K562 (cell line): ENCODE data around the gene KCND2. TPM values are rescaled to one million over a fixed set of nuclear protein-coding genes. Genes with fewer than 3 reads are reported as not detected.

Experiments
- ATAC-seq: fragments of 200-7000 bp; cut with Tn5 transposase; 3 replicates; pipeline ENCODE4 v1.9.1; 2020; ENCODE audit warnings: moderate library complexity
- BruUV-seq: library from RNA; stranded (reverse); fragments of 400-500 nt; replicated peaks from 2 replicates; lab custom pipeline; 2021; lab: Mats Ljungman, UMichigan
- CTCF ChIA-PET: fragments of 300-600 bp; formaldehyde crosslinking; extraction: SDS; loops from one replicate; lab custom pipeline; 2021; ENCODE audit warnings: low intra/inter-chr PET ratio; lab: Yijun Ruan, JAX
- POLR2A ChIA-PET: fragments of 300-600, 350-650 bp; sonication (Branson Sonifier 250); formaldehyde crosslinking; extraction: SDS; loops from one replicate; lab custom pipeline; 2021; ENCODE audit warnings: antibody characterized with exemption, inconsistent platforms; lab: Yijun Ruan, JAX
- DNase-seq, 4 experiments: peaks; one replicate each; pipeline versions ENCODE4 v3.0.0 to v3.0.0-alpha.2; 2011 to 2018; ENCODE audit warnings: low spot score in 3 of 4, mixed read lengths in 3 of 4; ENCODE audit errors: extremely low read depth in 1 of 4
- FAIRE-seq: peaks from 2 replicates; lab custom pipeline; 2011; peaks lifted over from hg19 to GRCh38; lab: Jason Lieb, UNC
- H2AFZ ChIP-seq: 2 replicates; pipeline ENCODE4 v1.6.0; 2011; ENCODE audit warnings: low read depth, low read length, control low read depth, inconsistent platforms
- H3K27ac ChIP-seq: fragments of 200-600 bp; 3 replicates; pipeline ENCODE4 v1.8.0; 2011; ENCODE audit warnings: low read depth, mild to moderate bottlenecking, control low read depth, inconsistent platforms, low read length, moderate library complexity, mixed read lengths; ENCODE audit errors: extremely low read depth
- H3K27me3 ChIP-seq, 2 experiments: fragments of 300-600 bp in 1 of 2; 2 replicates in 1 of 2; 3 replicates in 1 of 2; pipeline versions ENCODE4 v1.6.0 to v1.8.0; 2011; ENCODE audit warnings: inconsistent platforms in 2 of 2, low read length in 2 of 2, mild to moderate bottlenecking in 1 of 2, mixed read lengths in 1 of 2, moderate library complexity in 1 of 2; ENCODE audit not compliant: control insufficient read depth in 2 of 2, insufficient read depth in 2 of 2
- H3K36me3 ChIP-seq: fragments of 300-600 bp; 3 replicates; pipeline ENCODE4 v1.8.0; 2011; ENCODE audit warnings: mild to moderate bottlenecking, low read length, inconsistent platforms; ENCODE audit not compliant: control insufficient read depth, insufficient read depth
- H3K4me1 ChIP-seq, 2 experiments: fragments of 200-600 bp in 1 of 2; replicated peaks in 1 of 2; 2 replicates in 1 of 2; 3 replicates in 1 of 2; pipeline versions ENCODE4 v1.5.1 to v1.8.0; 2011; ENCODE audit warnings: inconsistent platforms in 2 of 2, low read length in 2 of 2, mild to moderate bottlenecking in 1 of 2, mixed read lengths in 1 of 2, moderate library complexity in 1 of 2; ENCODE audit not compliant: control insufficient read depth in 2 of 2, insufficient read depth in 2 of 2
- H3K4me2 ChIP-seq: 2 replicates; pipeline ENCODE4 v1.6.1; 2011; ENCODE audit warnings: low read length, control low read depth, inconsistent platforms, mixed read lengths; ENCODE audit not compliant: insufficient read depth
- H3K4me3 ChIP-seq: fragments of 200-600 bp; sonication (generic), shearing (Covaris generic); 2 replicates; pipeline ENCODE4 v1.5.1; 2016; ENCODE audit warnings: control low read depth, inconsistent platforms
- H3K79me2 ChIP-seq: fragments of 200-600 bp; 3 replicates; pipeline ENCODE4 v1.8.0; 2011; ENCODE audit warnings: low read length, inconsistent platforms; ENCODE audit not compliant: control insufficient read depth, insufficient read depth
- H3K9ac ChIP-seq, 2 experiments: 2 replicates each; pipeline versions ENCODE4 v1.6.0 to v1.6.1; 2011; ENCODE audit warnings: low read depth in 2 of 2, low read length in 2 of 2, control low read depth in 1 of 2, inconsistent platforms in 1 of 2, mild to moderate bottlenecking in 1 of 2, mixed read lengths in 1 of 2; ENCODE audit not compliant: insufficient read depth in 1 of 2
- H3K9me1 ChIP-seq: one replicate; pipeline ENCODE4 v1.6.0; 2011; ENCODE audit warnings: inconsistent platforms, mild to moderate bottlenecking, low read length, moderate library complexity; ENCODE audit not compliant: control insufficient read depth, insufficient read depth
- H3K9me3 ChIP-seq: replicated peaks from 2 replicates; pipeline ENCODE4 v1.5.1; 2011; ENCODE audit warnings: low read depth, low read length, inconsistent platforms; ENCODE audit not compliant: control insufficient read depth, insufficient read depth
- H4K20me1 ChIP-seq: replicated peaks from 2 replicates; pipeline ENCODE4 v1.6.1; 2011; ENCODE audit warnings: low read length, inconsistent platforms, mixed read lengths; ENCODE audit not compliant: control insufficient read depth, insufficient read depth
- ARID1B ChIP-seq: fragments of 450-650 bp; IDR thresholded peaks from 2 replicates; pipeline ENCODE4 v1.6.1; 2016; ENCODE audit warnings: antibody characterized with exemption, mild to moderate bottlenecking, inconsistent platforms
- BRD9 ChIP-seq: fragments of 450-650 bp; IDR thresholded peaks from 2 replicates; pipeline ENCODE4 v1.6.1; 2018; ENCODE audit warnings: low read depth; ENCODE audit not compliant: partially characterized antibody
- FOXK2 ChIP-seq, 2 experiments: fragments of 450-650 bp; IDR thresholded peaks in 1 of 2; conservative IDR thresholded peaks in 1 of 2; 2 replicates each; pipeline ENCODE4 v1.6.1; 2016; ENCODE audit warnings: low read depth in 2 of 2, mild to moderate bottlenecking in 1 of 2
- GTF2F1 ChIP-seq: IDR thresholded peaks from 2 replicates; pipeline ENCODE4 v1.6.1; 2011; ENCODE audit warnings: low read depth, low read length, improper control_type of control experiment
- JUNB ChIP-seq: fragments of 450-650 bp; formaldehyde crosslinking; conservative IDR thresholded peaks from 2 replicates; pipeline ENCODE4 v1.4.0; 2020; ENCODE audit warnings: mild to moderate bottlenecking
- KLF10 ChIP-seq: fragments of 250-450 bp; sonication (Bioruptor Pico); IDR thresholded peaks from 2 replicates; pipeline ENCODE4 v1.6.1; 2021; ENCODE audit warnings: matching md5 sums
- NEUROD1 ChIP-seq: fragments of 150-350 bp; IDR thresholded peaks from 2 replicates; pipeline ENCODE4 v1.6.1; 2014; ENCODE audit warnings: borderline replicate concordance, low read length, low read depth; ENCODE audit not compliant: partially characterized antibody
- RBM17 ChIP-seq: fragments of 200-400 bp; formaldehyde crosslinking; IDR thresholded peaks from 2 replicates; pipeline ENCODE4 v1.6.1; 2017; ENCODE audit warnings: low read depth, mild to moderate bottlenecking, low read length, borderline replicate concordance
- SMARCE1 ChIP-seq: fragments of 450-650 bp; IDR thresholded peaks from 2 replicates; pipeline ENCODE4 v1.7.1; 2016; ENCODE audit warnings: mild to moderate bottlenecking
- ZBTB8A ChIP-seq: fragments of 450-650 bp; IDR thresholded peaks from 2 replicates; pipeline ENCODE4 v1.6.1; 2018; ENCODE audit warnings: mild to moderate bottlenecking, moderate library complexity; ENCODE audit not compliant: partially characterized antibody
- ZC3H4 ChIP-seq: sonication (generic); formaldehyde crosslinking; IDR thresholded peaks from 2 replicates; pipeline ENCODE4 v1.9.0; 2021; ENCODE audit warnings: missing genetic modification reagents, borderline replicate concordance
- ZC3H8 ChIP-seq: fragments of 450-650 bp; IDR thresholded peaks from 2 replicates; pipeline ENCODE4 v1.6.1; 2017
- ZKSCAN3 ChIP-seq: fragments of 250-450 bp; sonication (Bioruptor Pico); IDR thresholded peaks from 2 replicates; pipeline ENCODE4 v1.4.0; 2020
- ZNF121 ChIP-seq: sonication (generic); formaldehyde crosslinking; conservative IDR thresholded peaks from 2 replicates; pipeline ENCODE4 v1.8.0; 2022; ENCODE audit warnings: missing genetic modification reagents
- ZNF140 ChIP-seq: fragments of 250-450 bp; sonication (Bioruptor Pico); IDR thresholded peaks from 2 replicates; pipeline ENCODE4 v1.8.0; 2021; ENCODE audit warnings: moderate library complexity, mild to moderate bottlenecking, inconsistent platforms
- ZNF175 ChIP-seq: fragments of 200-800 bp; sonication (Bioruptor generic); IDR thresholded peaks from 2 replicates; pipeline ENCODE4 v1.6.1; 2016; ENCODE audit warnings: low read depth, mild to moderate bottlenecking, missing genetic modification characterization, missing compliant biosample characterization
- WGBS: fragments of 100-300 bp; shearing (Covaris generic); methylation state at CpG from one replicate; pipeline ENCODE4 v1.1.6; 2016; ENCODE audit warnings: low coverage, mixed read lengths; ENCODE audit not compliant: insufficient coverage; ENCODE audit errors: missing lambda C conversion rate; 5-methylcytosine and 5-hydroxymethylcytosine counted together
- in situ Hi-C: fragments of 300-500 bp; cut with MboI; formaldehyde crosslinking; loops from 4 replicates; pipeline ENCODE4 v1.15.0; 2018; ENCODE audit warnings: inconsistent platforms, mixed read lengths
- intact Hi-C: fragments of 100-400 bp; cut with micrococcal nuclease; formaldehyde crosslinking; loops from 2 replicates; pipeline ENCODE4 v1.14.2; 2022
- polyA plus RNA-seq, 8 experiments: library from polyadenylated mRNA; depleted of rRNA in 4 of 8; stranded (reverse) in 5 of 8; unstranded in 3 of 8; fragments of >200 nt; fragmentation: Nextera tagmentation in 2 of 8; fragmentation: Illumina TruSeq in 1 of 8; extraction: Ambion mirVana in 2 of 8; extraction: Trizol in 1 of 8; gene quantifications; 2 replicates each; pipeline versions ENCODE4 v1.2.1 to v1.2.3, GENCODE V29; 2011 to 2014; ENCODE audit warnings: inconsistent platforms in 1 of 8, missing spikeins in 1 of 8
- total RNA-seq, 7 experiments: library from RNA; depleted of rRNA in 6 of 7; stranded (reverse); fragments of >200 nt in 6 of 7; fragmentation: Illumina TruSeq in 2 of 7; extraction: Trizol in 2 of 7; gene quantifications; 2 replicates each; pipeline versions ENCODE4 v1.2.1 to v1.2.3, GENCODE V29; 2011 to 2021; ENCODE audit warnings: low replicate concordance in 1 of 7
- TF ChIP-seq, protein P1 (sequence below): fragments of 450-650 bp; IDR thresholded peaks from 2 replicates; pipeline ENCODE4 v1.6.1; 2016; ENCODE audit warnings: borderline replicate concordance
- TF ChIP-seq, protein P2 (sequence below): fragments of 450-650 bp; formaldehyde crosslinking; IDR thresholded peaks from 2 replicates; pipeline ENCODE4 v1.4.0; 2022; ENCODE audit warnings: missing genetic modification characterization
- TF ChIP-seq, protein P3 (sequence below): IDR thresholded peaks from 3 replicates; pipeline ENCODE4 v1.6.1; 2011; ENCODE audit warnings: borderline replicate concordance, mild to moderate bottlenecking, moderate library complexity; ENCODE audit not compliant: insufficient read length; ENCODE audit errors: extremely low read depth

KCND2 gene
- total and polyA plus RNA-seq, 9 of the 15 experiments (the other 6 are each of a cell fraction or from before 2014, with no cell fraction given): 0.03 to 0.12 TPM; not detected in 7

DNA sequence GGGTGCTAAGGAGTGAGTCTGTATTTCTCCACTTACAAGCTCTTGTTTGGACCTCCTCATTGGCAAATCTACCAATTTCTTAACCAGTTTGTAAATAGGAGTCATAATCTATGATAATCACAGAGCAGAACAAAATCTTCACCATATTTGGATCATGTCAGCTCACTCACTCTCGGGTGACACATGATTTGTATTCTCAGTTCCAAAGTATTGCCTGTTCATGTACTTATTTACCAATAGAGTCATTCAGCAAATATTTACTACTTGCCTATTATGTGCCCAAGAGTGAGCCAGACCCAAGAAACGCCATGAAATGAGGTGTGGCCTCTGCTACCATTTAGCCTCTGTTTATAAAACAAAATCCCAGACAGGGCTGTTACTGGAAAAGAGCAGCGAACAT is 470.2 kb downstream of the KCND2 start:
- DNase-seq (no peak), FAIRE-seq (no peak), ATAC-seq (no peak)
- Histone ChIP-seq H3K9me3 (no peaks in the 10 kb centered on the region), H3K4me2 (no peak overlapping the region), H2AFZ (peak overlapping the region; percentile 6; the same call in 1 of the 2 replicates), H3K27me3 (no peaks in the 10 kb centered on the region), H3K9me1 (no peaks in the 10 kb centered on the region), H3K27ac (no peak overlapping the region), H3K9ac (no peak overlapping the region), H3K36me3 (no peaks in the 10 kb centered on the region), H3K4me3 (no peak overlapping the region), H3K4me1 (no peaks in the 10 kb centered on the region; a peak in 1 of 5 replicates), H4K20me1 (no peaks in the 10 kb centered on the region), H3K79me2 (no peaks in the 10 kb centered on the region)
- ChIA-PET POLR2A (interaction anchor here (0.7 to 1.8 kb wide), 2 partner anchors 11 to 557 kb away, joined by 3 to 6 read pairs; no protein-coding TSS in a partner anchor), CTCF (no interaction called here)
- TF ChIP-seq, protein P1, sequence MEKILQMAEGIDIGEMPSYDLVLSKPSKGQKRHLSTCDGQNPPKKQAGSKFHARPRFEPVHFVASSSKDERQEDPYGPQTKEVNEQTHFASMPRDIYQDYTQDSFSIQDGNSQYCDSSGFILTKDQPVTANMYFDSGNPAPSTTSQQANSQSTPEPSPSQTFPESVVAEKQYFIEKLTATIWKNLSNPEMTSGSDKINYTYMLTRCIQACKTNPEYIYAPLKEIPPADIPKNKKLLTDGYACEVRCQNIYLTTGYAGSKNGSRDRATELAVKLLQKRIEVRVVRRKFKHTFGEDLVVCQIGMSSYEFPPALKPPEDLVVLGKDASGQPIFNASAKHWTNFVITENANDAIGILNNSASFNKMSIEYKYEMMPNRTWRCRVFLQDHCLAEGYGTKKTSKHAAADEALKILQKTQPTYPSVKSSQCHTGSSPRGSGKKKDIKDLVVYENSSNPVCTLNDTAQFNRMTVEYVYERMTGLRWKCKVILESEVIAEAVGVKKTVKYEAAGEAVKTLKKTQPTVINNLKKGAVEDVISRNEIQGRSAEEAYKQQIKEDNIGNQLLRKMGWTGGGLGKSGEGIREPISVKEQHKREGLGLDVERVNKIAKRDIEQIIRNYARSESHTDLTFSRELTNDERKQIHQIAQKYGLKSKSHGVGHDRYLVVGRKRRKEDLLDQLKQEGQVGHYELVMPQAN: no peak
- TF ChIP-seq ARID1B (no peak), RBM17 (no peak), ZNF140 (no peak), ZNF175 (CRISPR knock-in tag) (no peak), FOXK2 (conservative IDR thresholded peaks at IDR 0.05 in 1 of 2, IDR thresholded peaks at IDR 0.05 in 1 of 2; ENCODE audit: low read depth in 2 of 2) (no peak), JUNB (CRISPR knock-in tag) (no peak), BRD9 (no peak), NEUROD1 (no peak), KLF10 (CRISPR knock-in tag) (no peak), ZC3H8 (no peak), ZNF121 (CRISPR knock-in tag) (no peak), ZKSCAN3 (CRISPR knock-in tag) (no peak), ZBTB8A (no peak), SMARCE1 (no peak), ZC3H4 (CRISPR knock-in tag) (no peak), GTF2F1 (no peak)
- TF ChIP-seq, protein P2, sequence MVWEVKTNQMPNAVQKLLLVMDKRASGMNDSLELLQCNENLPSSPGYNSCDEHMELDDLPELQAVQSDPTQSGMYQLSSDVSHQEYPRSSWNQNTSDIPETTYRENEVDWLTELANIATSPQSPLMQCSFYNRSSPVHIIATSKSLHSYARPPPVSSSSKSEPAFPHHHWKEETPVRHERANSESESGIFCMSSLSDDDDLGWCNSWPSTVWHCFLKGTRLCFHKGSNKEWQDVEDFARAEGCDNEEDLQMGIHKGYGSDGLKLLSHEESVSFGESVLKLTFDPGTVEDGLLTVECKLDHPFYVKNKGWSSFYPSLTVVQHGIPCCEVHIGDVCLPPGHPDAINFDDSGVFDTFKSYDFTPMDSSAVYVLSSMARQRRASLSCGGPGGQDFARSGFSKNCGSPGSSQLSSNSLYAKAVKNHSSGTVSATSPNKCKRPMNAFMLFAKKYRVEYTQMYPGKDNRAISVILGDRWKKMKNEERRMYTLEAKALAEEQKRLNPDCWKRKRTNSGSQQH (CRISPR knock-in tag): no peak
- TF ChIP-seq, protein P3, sequence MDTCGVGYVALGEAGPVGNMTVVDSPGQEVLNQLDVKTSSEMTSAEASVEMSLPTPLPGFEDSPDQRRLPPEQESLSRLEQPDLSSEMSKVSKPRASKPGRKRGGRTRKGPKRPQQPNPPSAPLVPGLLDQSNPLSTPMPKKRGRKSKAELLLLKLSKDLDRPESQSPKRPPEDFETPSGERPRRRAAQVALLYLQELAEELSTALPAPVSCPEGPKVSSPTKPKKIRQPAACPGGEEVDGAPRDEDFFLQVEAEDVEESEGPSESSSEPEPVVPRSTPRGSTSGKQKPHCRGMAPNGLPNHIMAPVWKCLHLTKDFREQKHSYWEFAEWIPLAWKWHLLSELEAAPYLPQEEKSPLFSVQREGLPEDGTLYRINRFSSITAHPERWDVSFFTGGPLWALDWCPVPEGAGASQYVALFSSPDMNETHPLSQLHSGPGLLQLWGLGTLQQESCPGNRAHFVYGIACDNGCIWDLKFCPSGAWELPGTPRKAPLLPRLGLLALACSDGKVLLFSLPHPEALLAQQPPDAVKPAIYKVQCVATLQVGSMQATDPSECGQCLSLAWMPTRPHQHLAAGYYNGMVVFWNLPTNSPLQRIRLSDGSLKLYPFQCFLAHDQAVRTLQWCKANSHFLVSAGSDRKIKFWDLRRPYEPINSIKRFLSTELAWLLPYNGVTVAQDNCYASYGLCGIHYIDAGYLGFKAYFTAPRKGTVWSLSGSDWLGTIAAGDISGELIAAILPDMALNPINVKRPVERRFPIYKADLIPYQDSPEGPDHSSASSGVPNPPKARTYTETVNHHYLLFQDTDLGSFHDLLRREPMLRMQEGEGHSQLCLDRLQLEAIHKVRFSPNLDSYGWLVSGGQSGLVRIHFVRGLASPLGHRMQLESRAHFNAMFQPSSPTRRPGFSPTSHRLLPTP: no peak
- no TSS peak for BruUV-seq
- 7% methylated on average over 3 of the region's 3 CpGs for WGBS
- in situ Hi-C loops (no loop called here), intact Hi-C loops (no loop called here)
